Keratinocyte (primary cell): Measurements from ENCODE around the gene EEF1G. TPM values are rescaled to one million over a fixed set of nuclear protein-coding genes. Genes with fewer than 3 reads are reported as not detected.

ENCODE experiments used
- DNase-seq: peaks from one replicate; pipeline ENCODE4 v3.0.0-alpha.2; 2011; ENCODE audit warnings: low read depth, missing footprints, low spot score
- FAIRE-seq: peaks from 2 replicates; lab custom pipeline; 2011; peaks lifted over from hg19 to GRCh38; lab: Jason Lieb, UNC
- H2AFZ ChIP-seq: 2 replicates; pipeline ENCODE4 v1.6.0; 2012; ENCODE audit warnings: low read length, control low read depth, inconsistent platforms; ENCODE audit not compliant: control insufficient read depth
- H3K27ac ChIP-seq: 2 replicates; pipeline ENCODE4 v1.5.1; 2011; ENCODE audit warnings: low read length; ENCODE audit not compliant: control insufficient read depth, insufficient read depth
- H3K27me3 ChIP-seq: 3 replicates; pipeline ENCODE4 v1.6.0; 2011; ENCODE audit warnings: low read length; ENCODE audit not compliant: control insufficient read depth, insufficient read depth; ENCODE audit errors: extremely low read depth
- H3K36me3 ChIP-seq, 2 experiments: 2 replicates in 1 of 2; 3 replicates in 1 of 2; pipeline ENCODE4 v1.5.1; 2011; ENCODE audit warnings: low read length in 2 of 2, mild to moderate bottlenecking in 1 of 2; ENCODE audit not compliant: control insufficient read depth in 2 of 2, insufficient read depth in 2 of 2; ENCODE audit errors: extremely low read depth in 1 of 2
- H3K4me1 ChIP-seq: 3 replicates; pipeline ENCODE4 v1.5.1; 2011; ENCODE audit warnings: low read length; ENCODE audit not compliant: control insufficient read depth, insufficient read depth; ENCODE audit errors: extremely low read depth
- H3K4me2 ChIP-seq: 3 replicates; pipeline ENCODE4 v1.6.0; 2011; ENCODE audit warnings: low read depth, low read length; ENCODE audit not compliant: control insufficient read depth, insufficient read depth; ENCODE audit errors: extremely low read depth
- H3K4me3 ChIP-seq, 3 experiments: fragments of 200-600 bp in 1 of 3; sonication (generic) in 1 of 3; 2 replicates in 2 of 3; 3 replicates in 1 of 3; pipeline ENCODE4 v1.5.1; 2011 to 2016; ENCODE audit warnings: low read length in 3 of 3, mild to moderate bottlenecking in 3 of 3, control low read depth in 2 of 3, inconsistent platforms in 1 of 3, low read depth in 1 of 3, mixed read lengths in 1 of 3, mixed run types in 1 of 3, moderate library complexity in 1 of 3; ENCODE audit not compliant: control insufficient read depth in 2 of 3, insufficient read depth in 2 of 3; ENCODE audit errors: extremely low read depth in 1 of 3
- H3K79me2 ChIP-seq: 2 replicates; pipeline ENCODE4 v1.6.0; 2012; ENCODE audit warnings: low read length; ENCODE audit not compliant: control insufficient read depth, insufficient read depth
- H3K9ac ChIP-seq: 3 replicates; pipeline ENCODE4 v1.6.0; 2011; ENCODE audit warnings: low read length; ENCODE audit not compliant: control insufficient read depth, insufficient read depth; ENCODE audit errors: extremely low read depth
- H3K9me1 ChIP-seq: 3 replicates; pipeline ENCODE4 v1.6.0; 2011; ENCODE audit warnings: low read length; ENCODE audit not compliant: control insufficient read depth, insufficient read depth; ENCODE audit errors: extremely low read depth
- H3K9me3 ChIP-seq: 2 replicates; pipeline ENCODE4 v1.5.1; 2012; ENCODE audit warnings: low read depth, low read length; ENCODE audit not compliant: control insufficient read depth
- H4K20me1 ChIP-seq: 3 replicates; pipeline ENCODE4 v1.6.0; 2011; ENCODE audit warnings: low read length; ENCODE audit not compliant: control insufficient read depth, insufficient read depth; ENCODE audit errors: extremely low read depth
- CTCF ChIP-seq, 3 experiments: IDR thresholded peaks in 1 of 3; conservative IDR thresholded peaks in 1 of 3; optimal IDR thresholded peaks in 1 of 3; 2 replicates in 2 of 3; 3 replicates in 1 of 3; pipeline versions ENCODE3 to v1.5.1; 2011; ENCODE audit warnings: low read length in 3 of 3, mild to moderate bottlenecking in 3 of 3, moderate library complexity in 2 of 3, control low read depth in 1 of 3, inconsistent platforms in 1 of 3; ENCODE audit not compliant: insufficient read depth in 2 of 3; ENCODE audit errors: extremely low read depth in 1 of 3
- EZH2 ChIP-seq: IDR thresholded peaks from one replicate; pipeline ENCODE4 v1.6.1; 2012; ENCODE audit warnings: inconsistent platforms, mild to moderate bottlenecking, low read length, moderate library complexity
- dilution Hi-C: fragments of 300-500 bp; cut with MboI; formaldehyde crosslinking; loops from one replicate; pipeline ENCODE4 v1.7.0; 2020; ENCODE audit warnings: low sequenced_read_pairs; ENCODE audit not compliant: extremely low pct_ligation_motif_present
- polyA plus RNA-seq, 5 experiments: library from polyadenylated mRNA; depleted of rRNA in 3 of 5; stranded (reverse) in 3 of 5; stranded (forward) in 1 of 5; unstranded in 1 of 5; fragments of >200 nt; gene quantifications; 1 replicate in 1 of 5; 2 replicates in 3 of 5; 3 replicates in 1 of 5; pipeline versions ENCODE4 v1.2.1 to v1.2.3, GENCODE V29; 2011 to 2012; ENCODE audit warnings: missing spikeins in 2 of 5, low read depth in 1 of 5, low replicate concordance in 1 of 5

EEF1G gene
- polyA plus RNA-seq, 1 donor (not counting 4 experiments of a cell fraction or from before 2014, with no cell fraction given): 1,735 TPM

- dilution Hi-C loops: no loop called here
- Histone ChIP-seq H3K79me2 (peaks cover 92% of the 10 kb centered on the region), H3K4me2 (peak overlapping the region; percentile 98), H3K9me1 (peaks cover 10% of the 10 kb centered on the region), H3K36me3 (peaks cover 18 to 35% of the 10 kb centered on the region in 2 experiments), H3K4me3 (peak overlapping the region; percentile 86 to 100 (median 89)), H3K27ac (peak overlapping the region; percentile 94), H3K27me3 (no peaks in the 10 kb centered on the region), H3K9me3 (no peaks in the 10 kb centered on the region), H4K20me1 (peaks cover 54% of the 10 kb centered on the region), H3K4me1 (peaks cover 57% of the 10 kb centered on the region), H3K9ac (peak overlapping the region; percentile 93), H2AFZ (no peak overlapping the region)
- DNase-seq (no peak), FAIRE-seq (no peak)
- no peak for TF ChIP-seq CTCF (optimal IDR thresholded peaks at IDR 0.05 in 1 of 3, IDR thresholded peaks at IDR 0.05 in 1 of 3, conservative IDR thresholded peaks at IDR 0.05 in 1 of 3; ENCODE audit: extremely low read depth in 1 of 3, insufficient read depth in 2 of 3, low read length in 3 of 3)
- TF ChIP-seq EZH2: no peak
Observed at GRCh38 chr11:62542111-62542745, 31.5 kb downstream of the EEF1G start.

- DNase-seq (no peak), FAIRE-seq (no peak)
- Histone ChIP-seq H3K9me3 (no peaks in the 10 kb centered on the region), H4K20me1 (peaks cover 64% of the 10 kb centered on the region), H3K4me1 (peaks cover 57% of the 10 kb centered on the region), H3K27me3 (no peaks in the 10 kb centered on the region), H3K36me3 (peaks cover 23 to 40% of the 10 kb centered on the region in 2 experiments), H3K4me2 (peak overlapping the region; percentile 98), H3K9ac (peak overlapping the region; percentile 93), H3K27ac (peak overlapping the region; percentile 39), H3K9me1 (peaks cover 10% of the 10 kb centered on the region), H3K79me2 (peaks cover 96% of the 10 kb centered on the region), H2AFZ (no peak overlapping the region), H3K4me3 (peak overlapping the region; percentile 54 to 100 (median 86))
- dilution Hi-C loops: no loop called here
- TF ChIP-seq CTCF (optimal IDR thresholded peaks at IDR 0.05 in 1 of 3, IDR thresholded peaks at IDR 0.05 in 1 of 3, conservative IDR thresholded peaks at IDR 0.05 in 1 of 3; ENCODE audit: extremely low read depth in 1 of 3, insufficient read depth in 2 of 3, low read length in 3 of 3) (no peak), EZH2 (no peak)
Observed at GRCh38 chr11:62540804-62541701, 32.6 kb downstream of the EEF1G start.
